GM19239 (cell line): ENCODE data around the gene AKT3.
"Not testable (repeated sequence)": the region's sequence is repeated elsewhere in the genome, so short reads cannot be mapped to it uniquely, and the experiment has no call there.

Source experiments
- DNase-seq: peaks from one replicate; pipeline ENCODE4 v3.0.0; 2011; ENCODE audit warnings: low spot score; ENCODE audit not compliant: insufficient read length
- FAIRE-seq: peaks from 2 replicates; lab custom pipeline; 2011; peaks lifted over from hg19 to GRCh38; lab: Jason Lieb, UNC

The AKT3 gene

GRCh38 chr1:243791586-243792267, 58.3 kb downstream of the AKT3 start:
- DNase-seq (no peak), FAIRE-seq (no peak)

- DNase-seq: no peak
- no peak for FAIRE-seq
These were observed 59.6 kb downstream of the AKT3 start for GRCh38 chr1:243790404-243790803.

DNA sequence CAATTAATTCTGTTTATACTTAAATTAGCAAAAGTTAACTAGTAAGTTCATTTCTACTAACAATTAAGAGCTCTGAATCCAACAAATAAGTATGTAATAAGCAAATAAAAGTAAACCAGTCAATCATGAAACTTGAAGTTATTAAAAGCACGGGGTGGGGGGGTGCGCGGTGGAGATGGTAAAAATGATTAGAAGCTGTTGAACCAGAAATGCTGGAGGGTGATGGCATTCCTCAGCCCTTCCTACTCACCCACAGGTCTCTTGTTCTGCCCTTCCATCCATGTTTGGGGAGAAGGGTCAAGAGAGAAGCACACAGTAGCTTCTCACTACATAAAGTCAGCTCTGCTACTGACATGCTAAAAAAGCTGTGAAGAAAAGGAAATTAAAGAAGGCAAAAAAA, 63.5 kb downstream of the AKT3 start:
- DNase-seq (no peak), FAIRE-seq (no peak)

DNA sequence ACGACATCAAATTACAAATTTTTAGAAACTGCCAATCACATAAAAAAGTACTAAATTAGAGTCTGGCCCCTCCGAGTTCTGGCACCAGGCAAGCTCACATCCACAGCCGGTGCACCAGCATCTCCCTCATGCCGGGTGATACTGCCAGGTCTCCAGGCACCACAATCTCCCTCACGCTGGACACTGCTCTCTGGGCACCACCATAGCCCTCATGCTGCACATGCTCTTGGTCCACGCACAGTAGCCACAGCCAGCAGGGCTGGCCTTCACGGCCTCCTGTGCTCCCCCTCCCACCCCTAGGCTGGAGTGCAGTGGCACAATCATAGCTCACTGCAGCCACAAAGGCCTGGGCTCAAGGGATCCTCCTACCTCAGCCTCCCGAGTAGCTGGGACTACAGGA, 65.5 kb downstream of the AKT3 start:
- DNase-seq (no peak), FAIRE-seq (no peak)

- no peak for DNase-seq
- no peak for FAIRE-seq
These were observed 66.3 kb downstream of the AKT3 start for GRCh38 chr1:243783714-243784113.

GRCh38 chr1:243772361-243773050, 77.5 kb downstream of the AKT3 start:
- not testable (repeated sequence) for FAIRE-seq, DNase-seq

GRCh38 chr1:243770860-243771259, 79.2 kb downstream of the AKT3 start:
- no peak for FAIRE-seq
- DNase-seq: no peak

DNA sequence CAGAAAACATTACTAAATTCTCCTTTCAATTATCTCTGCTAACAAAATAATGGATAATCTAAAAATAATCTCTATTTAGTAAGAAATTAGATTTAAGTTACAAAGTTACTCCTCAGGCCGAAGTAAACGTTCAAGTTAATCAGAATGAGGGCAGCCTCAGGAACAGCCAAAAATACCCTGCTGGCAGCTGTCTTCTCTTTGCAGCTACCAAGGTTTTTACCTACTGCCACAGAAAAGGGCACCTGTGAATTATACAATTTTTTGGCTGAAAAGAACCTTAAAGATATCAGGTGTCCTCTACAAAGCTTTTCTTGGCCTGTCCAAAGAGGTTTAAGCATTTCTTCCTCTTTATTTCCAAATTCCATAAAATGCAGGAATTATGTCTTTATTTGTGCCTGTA, 84.4 kb downstream of the AKT3 start:
- FAIRE-seq (no peak), DNase-seq (no peak)

- no peak for FAIRE-seq
- no peak for DNase-seq
These were observed 86.2 kb downstream of the AKT3 start for GRCh38 chr1:243763806-243764205.

DNA sequence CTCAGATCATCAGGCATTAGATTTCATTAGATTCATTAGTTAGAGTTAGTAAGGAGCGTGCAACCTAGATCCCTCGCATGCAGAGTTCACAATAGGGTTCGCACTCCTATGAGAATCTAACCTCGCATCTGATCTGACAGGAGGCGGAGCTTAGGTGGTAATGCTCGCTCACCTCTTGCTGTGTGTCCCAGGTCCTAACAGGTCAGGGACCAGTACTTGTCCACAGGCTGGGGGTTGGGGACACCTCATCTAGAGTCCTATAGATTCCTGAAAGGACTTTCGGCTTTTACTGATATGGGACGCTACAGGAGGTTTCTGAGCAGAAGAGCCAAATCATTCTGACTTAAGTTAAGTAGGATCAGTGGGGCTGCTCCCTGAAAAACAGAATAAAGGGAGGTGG, 91.4 kb downstream of the AKT3 start:
- no peak for DNase-seq
- FAIRE-seq: no peak

DNA sequence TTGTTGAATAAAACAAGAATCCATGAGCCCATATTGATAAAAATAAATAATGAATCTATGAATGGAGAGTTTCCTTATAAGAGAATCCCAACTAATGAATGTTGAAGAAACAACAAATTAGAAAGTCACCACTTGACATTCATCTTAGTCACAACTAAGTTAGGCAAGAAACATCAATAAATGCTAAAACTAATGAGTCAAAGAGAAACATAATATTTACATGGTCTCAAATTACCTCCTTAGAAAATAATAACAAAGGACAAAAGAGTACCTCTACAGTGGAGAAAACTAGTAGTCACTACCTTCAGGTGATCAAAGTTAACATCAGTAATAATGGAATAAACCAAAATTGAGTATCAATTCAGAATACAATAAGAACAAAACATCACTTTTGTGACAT, 93.5 kb downstream of the AKT3 start:
- FAIRE-seq: no peak
- DNase-seq: no peak

- FAIRE-seq: no peak
These were observed 95.7 kb downstream of the AKT3 start for GRCh38 chr1:243754348-243754747.

GRCh38 chr1:243751506-243751905, 98.5 kb downstream of the AKT3 start:
- DNase-seq (no peak), FAIRE-seq (no peak)

More at GRCh38 chr1:243754348-243754747, 95.7 kb downstream of the AKT3 start:
- no peak for DNase-seq

DNA sequence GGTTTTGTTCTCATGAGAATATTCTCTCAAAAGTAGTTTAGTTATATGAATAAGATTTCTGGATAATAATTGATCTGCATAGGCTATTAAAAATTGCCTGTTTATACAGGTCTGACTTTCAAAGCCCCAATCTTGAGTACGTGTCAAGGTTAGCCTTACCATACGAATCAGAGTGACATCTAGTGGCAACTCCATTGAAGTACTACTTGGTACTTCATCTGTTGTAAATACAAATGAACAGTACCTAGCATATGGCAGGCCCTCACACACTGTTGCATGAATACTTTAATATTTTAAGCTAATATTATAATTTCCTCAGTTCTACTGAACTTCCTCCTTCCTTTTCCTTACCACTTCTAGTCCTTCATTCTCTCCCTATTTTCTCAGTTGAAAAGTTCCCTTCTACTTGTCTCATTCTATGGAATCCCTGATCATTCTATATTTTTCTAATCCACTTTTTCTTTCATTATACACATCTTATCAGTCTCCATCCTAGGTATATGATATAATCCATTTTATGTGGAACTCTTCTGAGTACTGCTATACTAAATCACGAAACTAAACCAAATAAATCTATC, 101.2 kb downstream of the AKT3 start:
- FAIRE-seq: peak; percentile 81
- DNase-seq: peak; percentile 29

DNA sequence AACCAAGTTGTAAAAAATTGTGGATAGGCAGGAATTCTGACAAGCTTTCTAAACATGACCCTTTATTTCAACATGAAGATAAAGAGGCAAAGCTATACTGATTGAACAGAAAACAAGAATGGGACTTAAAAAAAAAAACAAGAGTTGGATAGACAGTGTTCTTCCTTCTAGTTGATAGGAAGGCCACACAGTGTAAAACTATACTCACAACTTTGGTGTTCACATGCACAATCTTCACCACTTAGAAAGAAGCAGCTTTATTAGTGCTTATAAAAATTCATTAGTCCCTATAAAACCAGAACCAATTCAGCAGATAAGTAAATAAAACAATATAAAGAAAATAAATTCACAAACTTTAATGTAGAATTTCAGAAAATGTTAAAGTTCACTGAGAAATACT, 101.8 kb downstream of the AKT3 start:
- FAIRE-seq (no peak), DNase-seq (no peak)

GRCh38 chr1:243746751-243747150, 103.3 kb downstream of the AKT3 start:
- DNase-seq (no peak), FAIRE-seq (no peak)

DNA sequence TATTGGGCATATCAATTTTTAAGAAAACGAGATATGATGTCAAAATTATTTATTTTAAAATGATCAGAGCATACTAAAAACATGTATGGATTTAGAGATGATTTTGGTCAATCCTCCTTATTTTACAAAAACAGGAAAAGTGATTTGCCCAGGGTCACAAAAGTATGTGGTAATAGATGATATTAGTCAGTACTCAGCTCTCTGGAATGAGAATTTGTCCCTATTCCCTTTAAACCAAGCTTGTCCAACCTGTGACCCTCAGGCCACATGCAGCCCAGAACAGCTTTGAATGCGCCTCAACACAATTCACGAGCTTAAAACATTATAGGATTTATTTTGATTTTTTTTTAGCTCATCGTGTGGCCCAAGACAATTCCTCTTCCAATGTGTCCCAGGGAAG, 104.7 kb downstream of the AKT3 start:
- DNase-seq (no peak), FAIRE-seq (no peak)

- DNase-seq (no peak), FAIRE-seq (no peak)
These were observed 107.2 kb downstream of the AKT3 start for GRCh38 chr1:243742819-243743218.

DNA sequence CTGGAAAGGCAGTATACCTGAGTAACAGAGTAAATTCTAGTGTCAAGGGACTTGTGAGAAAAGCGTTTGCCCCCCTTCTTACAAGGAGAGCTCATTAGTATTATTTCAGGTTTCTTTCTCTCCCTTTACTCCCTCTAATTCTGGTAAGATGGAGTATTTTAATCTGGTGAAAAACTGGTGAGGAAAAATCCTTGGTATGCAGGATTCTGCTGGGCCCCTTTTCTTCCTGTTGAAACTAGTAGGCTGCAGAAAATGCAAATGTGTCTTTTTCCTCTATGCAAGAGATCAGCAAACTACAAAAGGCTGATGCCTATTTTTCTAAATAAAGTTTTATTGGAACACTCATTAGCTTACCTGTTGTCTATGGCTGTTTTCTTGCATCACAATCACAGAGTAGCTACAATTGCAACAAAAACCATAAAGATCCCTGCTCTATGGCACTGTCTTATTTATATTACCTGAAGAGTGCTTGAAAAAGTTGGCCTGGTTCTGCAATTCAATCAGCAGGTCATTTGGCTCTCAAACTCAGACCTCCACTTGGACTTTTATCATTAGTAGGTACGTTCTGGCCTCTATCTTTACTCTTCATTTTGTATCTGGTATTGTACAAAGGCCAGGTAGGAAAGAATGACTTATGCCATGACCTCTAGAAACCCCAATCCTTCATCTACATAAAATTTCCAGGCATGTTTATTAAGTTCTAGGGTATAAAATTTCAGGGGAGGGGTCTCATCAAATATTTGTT, 109.6 kb downstream of the AKT3 start:
- FAIRE-seq (peak; percentile 21), DNase-seq (no peak)

GRCh38 chr1:243739335-243740003, 110.6 kb downstream of the AKT3 start:
- no peak for FAIRE-seq
- no peak for DNase-seq
